ENCODE measurements around the gene MMP27.

Gene MMP27

GRCh38 chr11:102716527-102716926 lies 11.0 kb upstream of the MMP27 start:
- no peak for TF ChIP-seq CTCF (conservative IDR thresholded peaks at IDR 0.05; ENCODE audit: low read depth, low read length)
- no peak overlapping the region for H3K4me3 ChIP-seq (ENCODE audit: low read length)
- DNase-seq (ENCODE audit: low read depth), result no peak

- no peak overlapping the region for H3K4me3 ChIP-seq (ENCODE audit: low read length)
- no peak for DNase-seq (ENCODE audit: low read depth)
- TF ChIP-seq CTCF (conservative IDR thresholded peaks at IDR 0.05; ENCODE audit: low read depth, low read length), result no peak
Measured at GRCh38 chr11:102712137-102712536, 6.6 kb upstream of the MMP27 start.

- no peak for DNase-seq (ENCODE audit: low read depth)
- no peak for TF ChIP-seq CTCF (conservative IDR thresholded peaks at IDR 0.05; ENCODE audit: low read depth, low read length)
- H3K4me3 ChIP-seq (ENCODE audit: low read length), result no peak overlapping the region
Measured at GRCh38 chr11:102709201-102709945, 3.8 kb upstream of the MMP27 start.

- no peak overlapping the region for H3K4me3 ChIP-seq (ENCODE audit: low read length)
- DNase-seq (ENCODE audit: low read depth), result no peak
- TF ChIP-seq CTCF (conservative IDR thresholded peaks at IDR 0.05; ENCODE audit: low read depth, low read length), result no peak
Measured at GRCh38 chr11:102708654-102709053, 3.1 kb upstream of the MMP27 start.

GRCh38 chr11:102704841-102705240 lies 728 bp downstream of the MMP27 start:
- no peak for DNase-seq (ENCODE audit: low read depth)
- TF ChIP-seq CTCF (conservative IDR thresholded peaks at IDR 0.05; ENCODE audit: low read depth, low read length), result no peak
- H3K4me3 ChIP-seq (ENCODE audit: low read length), result no peak overlapping the region

- H3K4me3 ChIP-seq (ENCODE audit: low read length), result no peak overlapping the region
- no peak for DNase-seq (ENCODE audit: low read depth)
- TF ChIP-seq CTCF (conservative IDR thresholded peaks at IDR 0.05; ENCODE audit: low read depth, low read length), result no peak
Measured at GRCh38 chr11:102703826-102704493, 1.6 kb downstream of the MMP27 start.

- TF ChIP-seq CTCF (conservative IDR thresholded peaks at IDR 0.05; ENCODE audit: low read depth, low read length), result no peak
- no peak overlapping the region for H3K4me3 ChIP-seq (ENCODE audit: low read length)
- DNase-seq (ENCODE audit: low read depth), result no peak
Measured at GRCh38 chr11:102695201-102695600, 10.4 kb downstream of the MMP27 start.
